ENCODE results near the gene NCBP1.

GRCh38 chr9:97651646-97652045 lies 18.0 kb downstream of the NCBP1 start:
- no peak for TF ChIP-seq REST (IDR thresholded peaks at IDR 0.05; ENCODE audit: borderline replicate concordance)
- no peak for TF ChIP-seq REST (CRISPR knock-in tag; IDR thresholded peaks at IDR 0.05; ENCODE audit: low read depth)
- no peak for TF ChIP-seq PBX2 (CRISPR knock-in tag; IDR thresholded peaks at IDR 0.05; ENCODE audit: low read depth)
- no peak for TF ChIP-seq PBX2 (tag; conservative IDR thresholded peaks at IDR 0.05; ENCODE audit: low read depth)
- TF ChIP-seq ZFP30 (CRISPR knock-in tag; IDR thresholded peaks at IDR 0.05; ENCODE audit: borderline replicate concordance): no peak
- TF ChIP-seq MAX (CRISPR knock-in tag; IDR thresholded peaks at IDR 0.05): no peak
